ENCODE results near the gene MRTFB.
A peak's percentile ranks its signal among the peaks of the same experiment; 100 is the strongest.

The MRTFB gene

DNA sequence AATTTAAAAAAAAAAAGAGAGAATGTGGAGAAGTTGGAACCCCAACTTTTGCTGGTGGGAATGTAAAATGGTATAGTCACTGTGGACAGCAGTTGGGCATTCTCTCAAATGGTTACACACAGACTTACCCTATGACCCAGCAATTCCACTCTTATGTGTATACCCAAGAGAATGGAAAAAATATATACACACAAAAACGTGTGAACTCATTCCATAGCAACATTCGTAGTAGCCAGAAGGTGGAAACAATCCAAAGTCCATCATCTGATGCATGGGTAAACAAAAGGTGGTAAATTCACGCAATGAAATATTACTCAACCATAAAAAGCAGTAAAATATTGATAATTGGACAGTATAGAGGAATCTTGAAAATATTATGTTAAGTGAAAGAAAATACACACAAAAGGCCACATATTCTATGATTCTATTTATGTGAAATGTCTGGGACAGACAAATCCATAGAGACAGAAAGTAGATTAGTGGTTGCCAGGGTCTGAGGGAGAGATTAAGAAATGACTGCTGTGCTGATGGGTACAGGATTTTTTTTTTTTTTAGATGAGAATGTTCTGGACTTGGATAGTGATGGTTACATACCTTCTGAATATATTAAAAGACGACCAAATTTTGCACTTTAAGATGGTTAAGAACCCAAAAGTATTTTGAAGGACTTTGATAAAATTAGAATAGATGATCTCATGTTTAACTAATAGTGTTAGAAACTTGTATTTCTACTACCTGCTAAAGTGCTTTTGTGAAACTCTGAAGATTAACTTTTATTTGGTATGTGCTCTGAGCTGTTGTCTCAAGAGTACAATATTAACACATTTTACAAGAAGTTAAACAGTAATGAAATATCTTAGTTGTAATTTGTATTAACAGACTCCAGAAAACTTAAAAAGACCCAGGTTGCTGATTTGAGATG is 60.9 kb downstream of the MRTFB start:
- DNase-seq (ENCODE audit: low spot score) = no peak

DNA sequence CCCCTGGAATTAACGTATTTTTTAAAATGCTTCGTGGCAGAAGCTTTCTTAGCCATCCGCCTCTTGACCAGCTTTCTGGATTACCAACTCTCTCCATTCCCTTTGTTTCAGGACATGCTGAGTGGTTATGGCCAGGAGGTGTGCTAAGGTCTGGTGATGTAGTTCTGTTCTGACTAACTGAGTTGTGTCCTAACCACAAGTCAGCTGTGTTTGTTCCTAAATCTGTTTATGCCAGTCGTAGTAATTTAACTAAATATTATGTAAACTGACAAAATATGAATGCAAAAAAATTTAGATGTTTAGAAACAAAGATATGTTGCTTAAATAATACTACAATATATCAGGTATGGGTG is 61.6 kb downstream of the MRTFB start:
- DNase-seq (ENCODE audit: low spot score) = no peak

DNA sequence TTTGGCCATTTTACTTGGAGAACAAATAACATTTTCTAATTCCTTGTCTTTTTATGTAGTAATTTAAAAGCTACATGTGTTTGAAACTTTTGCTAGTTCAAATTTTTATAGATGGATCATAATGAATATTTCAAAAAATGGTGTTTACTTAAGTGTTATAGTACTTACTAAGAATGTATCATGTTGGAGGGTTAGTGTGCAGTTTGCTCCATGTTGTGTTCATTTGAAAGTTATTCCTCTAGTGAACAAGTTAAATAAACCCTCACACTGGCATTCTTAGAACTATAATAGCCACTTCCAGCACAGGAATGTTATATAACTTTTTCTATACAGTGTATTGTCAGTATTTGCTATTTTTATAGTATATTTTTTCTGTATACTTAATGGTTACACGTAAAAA is 62.8 kb downstream of the MRTFB start:
- DNase-seq (ENCODE audit: low spot score) = no peak

DNA sequence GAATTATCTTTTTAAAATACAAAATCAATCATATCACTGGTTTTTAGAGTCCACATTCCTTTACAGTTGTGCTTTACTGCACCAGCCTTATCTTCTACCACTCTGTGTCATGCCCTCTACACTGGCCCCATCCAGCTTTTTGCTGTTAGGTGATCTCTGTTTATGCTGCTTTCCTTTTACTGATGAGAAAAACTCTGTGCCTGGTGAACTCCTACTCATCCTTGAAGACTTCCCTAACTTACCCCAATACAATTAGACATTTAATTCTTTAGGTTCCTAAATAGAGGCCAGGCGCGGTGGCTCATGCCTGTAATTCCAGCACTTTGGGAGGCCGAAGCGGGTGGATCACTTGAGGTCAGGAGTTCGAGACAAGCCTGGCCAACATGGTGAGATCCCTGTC is 64.6 kb downstream of the MRTFB start:
- no peak for DNase-seq (ENCODE audit: low spot score)

DNA sequence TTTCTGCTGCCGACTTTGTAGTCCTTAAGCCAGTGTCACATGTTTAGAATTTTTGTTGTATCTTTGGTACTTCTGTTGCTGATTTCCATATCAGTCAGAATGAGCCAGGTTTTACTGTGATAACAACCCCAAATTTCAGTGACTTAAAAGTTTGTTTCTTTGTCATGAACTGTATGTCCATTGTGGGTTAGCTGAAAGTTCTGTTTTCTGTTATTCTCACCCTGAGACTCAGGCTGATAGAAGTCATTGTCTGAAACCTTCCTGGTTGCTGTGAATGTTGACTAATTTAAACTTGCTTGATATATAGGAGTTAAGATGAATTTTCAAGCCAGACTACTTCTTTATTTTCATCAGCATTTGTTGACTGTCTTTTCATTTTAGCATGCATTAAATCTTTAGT is 68.8 kb downstream of the MRTFB start:
- DNase-seq (ENCODE audit: low spot score) = no peak

DNA sequence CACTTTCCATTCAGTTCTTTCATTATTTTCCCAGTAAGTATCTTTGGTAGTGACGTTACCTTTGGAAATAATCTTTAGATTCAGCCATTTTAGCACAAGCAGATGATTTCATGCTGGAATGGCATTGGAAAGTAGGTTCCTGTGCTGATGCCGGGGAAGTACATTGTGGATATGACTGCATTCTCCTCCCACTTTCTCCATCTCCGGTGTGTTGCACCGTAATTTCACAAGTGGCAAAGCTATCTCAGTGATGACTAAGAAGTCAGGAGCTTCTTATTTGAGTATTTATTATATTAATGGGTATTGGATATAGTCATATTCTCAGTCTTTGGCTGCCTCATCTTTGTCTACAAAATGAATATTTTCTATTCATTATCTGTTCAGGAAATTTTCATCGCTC is 69.8 kb downstream of the MRTFB start:
- no peak for DNase-seq (ENCODE audit: low spot score)

DNA sequence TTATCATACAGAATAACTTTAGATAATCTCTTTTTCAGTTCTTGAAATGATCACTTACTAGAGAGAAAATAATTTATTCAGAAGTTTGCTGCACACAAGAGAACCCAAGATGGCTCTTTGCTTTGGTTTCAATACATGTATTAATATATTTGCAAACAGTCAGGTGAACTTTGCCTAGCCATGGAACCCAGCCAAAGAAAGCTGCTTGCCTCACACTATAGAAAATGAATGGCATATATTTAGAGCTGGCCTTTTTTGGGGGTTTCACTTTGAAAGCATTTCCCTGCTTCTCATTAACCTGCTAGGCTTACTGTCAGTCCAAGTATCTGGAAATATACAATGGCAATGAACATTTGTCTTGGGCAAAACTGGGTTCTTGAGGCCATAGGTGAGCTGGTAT is 75.3 kb downstream of the MRTFB start:
- DNase-seq (ENCODE audit: low spot score) = no peak

DNA sequence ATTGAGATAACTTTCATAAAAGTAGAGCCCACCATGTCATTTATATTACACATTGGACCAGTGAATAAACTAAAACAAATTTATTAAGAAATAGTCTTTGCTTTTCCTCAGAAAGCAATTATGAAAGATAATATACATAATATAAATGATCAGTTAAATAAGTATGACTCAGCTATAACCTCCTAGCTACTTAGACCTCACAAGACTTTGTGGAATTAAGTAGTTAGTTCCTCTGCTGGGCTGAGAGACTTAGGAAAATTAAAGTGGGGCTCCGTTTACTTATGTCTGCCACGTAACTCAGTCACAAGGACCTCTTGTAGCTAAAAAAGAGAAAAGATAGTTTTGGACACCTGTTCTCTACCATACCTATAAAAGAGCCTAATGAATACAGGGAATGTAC is 76.9 kb downstream of the MRTFB start:
- DNase-seq (ENCODE audit: low spot score) = no peak

DNA sequence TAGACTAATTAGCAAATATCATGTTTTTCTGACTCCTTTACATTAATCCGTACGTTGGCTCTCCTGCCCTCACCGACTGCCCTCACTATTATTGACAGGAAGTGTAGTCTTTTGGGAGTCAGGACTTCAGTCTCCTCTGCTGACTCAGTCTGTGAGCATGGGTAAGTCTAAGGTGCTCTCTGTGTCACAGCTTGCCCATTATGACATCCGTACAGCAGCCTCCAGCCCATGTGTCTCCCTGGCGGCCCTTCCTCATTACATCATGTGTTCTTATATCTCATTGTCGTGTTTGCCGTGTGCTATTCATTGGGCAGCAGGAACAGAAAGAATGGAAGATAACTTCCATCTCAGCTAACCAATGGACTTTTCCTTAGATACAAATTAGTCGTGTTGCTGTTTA is 77.5 kb downstream of the MRTFB start:
- DNase-seq (ENCODE audit: low spot score) = no peak

DNA sequence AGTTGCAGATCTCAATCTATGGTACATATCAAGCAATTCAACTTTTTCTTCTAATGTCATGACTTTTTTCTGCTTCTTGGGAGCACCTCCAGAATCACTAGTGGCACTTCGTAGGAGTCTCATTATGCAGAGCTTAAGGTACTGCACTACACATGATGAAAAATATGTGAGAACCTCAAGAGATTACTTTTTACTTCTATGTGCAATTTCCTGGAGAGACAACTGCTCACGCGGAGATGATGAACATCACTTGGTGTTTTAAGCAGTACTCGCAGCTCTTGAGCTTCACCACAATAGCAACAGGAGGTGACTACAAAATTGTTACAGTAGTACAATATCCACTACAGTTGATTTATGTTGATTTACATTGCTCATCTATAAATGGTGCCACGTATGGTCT is 79.7 kb downstream of the MRTFB start:
- DNase-seq (ENCODE audit: low spot score) = no peak

DNA sequence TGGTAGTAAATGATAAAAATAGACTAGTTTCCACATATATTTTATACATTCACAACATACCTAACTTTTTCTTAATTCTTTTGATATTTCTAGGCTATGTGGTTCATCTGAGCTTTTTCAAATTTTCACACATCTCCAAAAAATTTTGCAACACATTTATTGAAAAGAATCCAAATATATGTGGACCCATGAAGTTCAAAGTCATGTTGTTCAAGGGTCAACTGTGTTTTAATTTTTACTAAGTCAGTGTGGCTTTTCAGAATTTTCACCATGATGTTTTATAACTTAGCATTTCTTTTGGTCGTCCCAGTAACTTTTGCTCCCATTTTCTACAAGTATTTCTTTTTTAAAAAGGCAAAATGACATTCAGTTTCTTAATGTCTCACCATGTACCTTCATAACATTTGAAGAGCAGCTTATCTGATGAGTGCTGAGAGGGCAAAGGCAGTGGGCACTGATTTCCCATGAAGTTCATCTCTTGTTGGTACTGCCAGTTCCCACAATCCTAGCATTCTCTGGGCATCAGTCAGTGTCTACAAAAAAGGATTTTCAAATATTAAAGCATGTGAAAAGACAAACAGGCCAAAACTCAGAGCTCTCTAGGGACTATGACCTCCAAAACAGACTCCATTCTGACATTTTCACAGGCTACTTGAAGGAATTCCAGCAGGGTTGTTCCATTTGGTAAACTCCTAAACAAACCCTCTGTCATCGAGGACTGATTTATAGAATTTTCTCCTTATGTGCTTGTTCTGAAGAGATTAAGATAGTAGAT is 80.3 kb downstream of the MRTFB start:
- no peak for DNase-seq (ENCODE audit: low spot score)

DNA sequence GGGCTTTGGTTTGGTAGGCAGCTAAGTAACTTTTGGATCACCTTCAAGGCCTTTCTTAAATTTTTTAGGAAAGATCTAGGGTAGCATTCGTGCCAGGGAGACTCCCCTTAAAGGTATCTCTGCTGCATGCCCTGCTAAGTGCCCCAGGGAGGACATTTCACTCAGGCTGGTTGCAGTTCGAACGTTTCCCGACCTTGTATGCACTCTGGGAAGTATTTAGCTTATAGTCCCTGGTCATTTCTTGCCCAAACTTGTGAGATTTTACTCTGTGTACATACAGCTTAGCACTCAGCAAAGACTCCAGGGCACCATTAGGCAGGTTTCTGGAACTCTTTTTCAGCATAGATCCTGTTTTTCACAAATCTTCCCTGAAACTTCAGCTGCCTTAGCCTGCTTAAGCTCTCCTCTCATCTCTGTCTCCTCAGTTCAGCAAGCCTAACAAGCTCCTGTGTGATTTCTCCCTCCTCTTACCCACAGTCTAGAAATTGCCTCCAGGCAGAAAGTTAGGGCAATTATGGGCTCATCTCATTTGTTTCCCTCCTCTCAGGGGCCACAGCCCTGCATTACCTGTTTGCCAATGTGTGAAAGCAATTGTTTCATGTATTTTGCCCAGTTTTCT is 84.6 kb downstream of the MRTFB start:
- DNase-seq (ENCODE audit: low spot score) = no peak

DNA sequence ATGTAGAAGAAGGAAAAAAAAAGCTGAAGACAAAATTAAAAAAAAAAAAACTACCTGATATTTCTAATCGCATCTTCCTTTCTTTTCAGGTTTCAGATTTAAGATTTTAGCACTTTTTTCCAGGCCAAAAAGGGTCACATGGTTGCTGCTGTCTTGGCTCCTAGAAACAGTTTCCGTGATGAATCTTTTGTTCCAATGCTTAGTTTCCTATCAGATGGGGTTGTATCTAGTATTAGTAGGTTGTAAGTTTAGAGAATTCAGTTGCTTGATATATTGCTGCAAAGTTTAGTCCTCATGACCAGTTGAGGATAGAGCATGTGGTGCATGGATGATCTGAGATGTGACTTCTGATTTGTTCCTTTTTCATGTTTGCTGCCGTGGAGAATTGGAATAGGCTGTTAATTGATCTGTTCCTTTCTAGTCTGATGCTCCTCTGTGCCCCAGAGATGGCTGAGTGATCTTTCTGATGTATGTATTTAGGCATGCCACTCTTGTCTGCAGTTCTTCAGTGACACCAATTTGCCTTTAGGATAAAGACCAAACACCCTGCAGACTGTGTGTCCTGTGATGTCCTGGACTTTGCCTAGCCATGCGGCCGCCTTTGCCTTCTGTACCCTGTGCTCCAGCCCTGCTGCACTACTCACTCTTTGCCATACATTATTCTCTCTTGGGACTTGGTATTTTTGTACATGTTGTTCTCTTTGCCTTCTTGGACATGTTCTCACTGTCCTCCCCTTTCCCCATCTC is 94.0 kb downstream of the MRTFB start:
- DNase-seq (ENCODE audit: low spot score) = no peak

DNA sequence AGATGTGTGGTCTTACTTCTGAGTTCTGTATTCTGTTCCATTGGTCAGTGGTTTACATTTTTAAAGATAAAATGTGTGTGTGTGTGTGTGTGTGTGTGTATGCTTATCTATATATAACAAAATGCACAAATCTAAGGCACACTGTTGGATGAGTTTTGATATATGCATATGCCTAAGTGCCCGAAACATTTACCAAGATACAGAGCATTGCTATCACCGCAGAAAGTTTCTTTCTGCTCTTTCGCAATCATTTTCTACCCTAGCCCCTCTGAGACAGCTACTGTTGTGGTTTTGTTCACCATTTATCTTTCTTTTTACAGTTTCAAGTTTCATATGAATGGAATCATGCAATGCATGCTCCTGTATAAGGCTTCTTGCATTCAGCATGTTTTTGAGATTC is 97.0 kb downstream of the MRTFB start:
- no peak for DNase-seq (ENCODE audit: low spot score)

DNA sequence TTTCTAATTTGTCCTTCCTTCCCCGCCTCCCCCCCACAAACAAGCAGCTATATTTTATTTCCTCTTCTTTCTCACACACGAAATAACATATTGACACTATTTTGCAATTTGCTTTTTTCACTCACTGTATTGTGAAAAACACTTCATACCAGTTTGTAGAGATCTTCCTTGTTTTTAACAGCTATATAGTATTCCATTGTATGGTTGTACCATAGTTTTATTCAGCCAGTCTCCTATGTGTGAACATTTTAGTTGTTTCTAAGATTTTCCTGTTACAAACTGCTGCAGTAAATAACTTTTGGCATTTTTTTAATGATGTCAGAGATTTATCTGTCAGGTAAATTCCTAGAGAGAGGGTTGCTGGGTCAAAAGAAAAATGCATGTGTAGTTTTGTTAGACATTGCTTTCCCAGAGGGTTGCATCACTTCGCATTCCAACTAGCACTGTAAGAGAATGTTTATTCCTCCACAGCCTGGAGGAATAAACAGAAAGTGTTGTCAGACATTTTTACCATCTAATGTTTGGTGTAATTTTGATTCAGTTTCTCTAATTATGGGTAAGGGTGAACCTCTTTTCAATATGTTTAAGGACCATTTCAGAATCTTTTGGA is 101.2 kb downstream of the MRTFB start:
- no peak for DNase-seq (ENCODE audit: low spot score)

DNA sequence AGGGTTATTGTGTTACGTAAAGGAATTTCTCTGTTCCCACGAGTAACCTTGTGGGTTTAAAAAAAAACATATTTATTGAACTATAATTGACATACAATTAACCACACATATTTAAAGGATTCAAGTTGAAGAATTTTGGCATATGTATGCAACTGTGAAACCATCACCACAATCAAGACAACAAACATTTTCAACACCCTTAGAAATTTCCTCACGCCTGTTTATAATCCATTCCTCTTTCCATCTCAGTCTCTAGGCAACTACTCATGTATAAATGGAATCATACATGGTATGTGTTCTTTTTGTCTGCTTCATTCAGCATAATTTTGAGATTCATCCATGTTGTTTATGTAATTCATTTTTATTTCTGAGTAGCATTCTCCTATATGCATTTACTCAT is 104.0 kb downstream of the MRTFB start:
- DNase-seq (ENCODE audit: low spot score) = no peak

DNA sequence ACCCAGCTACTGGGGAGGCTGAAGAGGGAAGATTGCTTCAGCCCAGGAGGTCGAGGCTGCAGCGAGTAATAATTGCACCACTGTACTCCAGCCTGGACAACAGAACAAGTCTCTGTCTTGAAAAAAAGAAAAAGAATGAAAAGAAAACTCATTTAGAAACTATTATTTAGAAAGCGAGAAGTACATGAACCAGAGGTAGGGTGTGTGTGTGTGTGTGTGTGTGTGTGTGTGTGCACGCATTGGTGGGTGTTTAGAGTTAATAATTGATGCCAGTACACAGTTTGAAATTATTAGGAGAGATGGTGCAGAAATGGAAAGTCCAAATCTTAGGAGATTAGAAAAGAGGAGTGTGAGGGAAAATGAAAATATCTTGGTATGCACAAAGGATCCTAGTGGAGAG is 106.6 kb downstream of the MRTFB start:
- DNase-seq (ENCODE audit: low spot score) = no peak

DNA sequence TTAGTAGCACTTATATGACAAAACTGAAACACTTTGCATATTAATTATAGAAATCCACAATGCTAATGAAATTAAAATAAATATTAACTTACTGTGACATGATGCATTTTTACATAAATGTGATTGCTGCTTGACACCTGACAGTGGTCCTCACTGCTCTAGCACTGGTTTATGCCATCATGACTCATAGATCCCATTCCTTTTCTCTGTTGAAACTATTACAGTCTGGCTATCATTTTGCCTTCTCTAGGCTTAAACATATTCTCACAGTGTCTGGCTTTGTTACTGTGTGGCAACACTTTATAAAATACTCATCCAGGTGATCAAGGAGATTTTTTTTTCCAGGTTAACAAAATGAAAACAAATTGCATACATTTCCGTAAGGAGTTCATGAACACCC is 108.0 kb downstream of the MRTFB start:
- no peak for DNase-seq (ENCODE audit: low spot score)

DNA sequence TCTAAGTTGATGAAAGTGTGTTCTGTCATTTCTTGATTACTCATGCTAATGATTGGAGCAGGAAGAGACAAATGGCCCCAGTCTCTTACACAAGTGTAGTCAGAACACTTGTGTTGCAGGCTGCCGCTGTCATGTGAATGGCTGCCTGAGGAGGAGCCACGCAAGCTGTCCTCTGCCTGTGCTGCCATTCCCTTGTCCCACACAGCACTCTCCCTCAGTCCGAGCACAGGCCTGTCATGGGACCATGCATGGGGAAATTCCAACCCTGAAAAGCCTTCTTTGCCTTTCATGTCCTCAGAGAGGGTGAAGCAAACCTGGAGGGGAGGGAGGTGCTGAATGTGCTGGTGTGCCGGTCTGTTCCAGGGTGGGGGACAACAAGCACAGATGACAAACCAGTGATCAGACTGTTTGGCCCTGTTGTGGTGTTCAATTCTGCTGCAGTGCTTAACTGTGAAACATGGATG is 109.4 kb downstream of the MRTFB start:
- peak; percentile 29 for DNase-seq (ENCODE audit: low spot score)

DNA sequence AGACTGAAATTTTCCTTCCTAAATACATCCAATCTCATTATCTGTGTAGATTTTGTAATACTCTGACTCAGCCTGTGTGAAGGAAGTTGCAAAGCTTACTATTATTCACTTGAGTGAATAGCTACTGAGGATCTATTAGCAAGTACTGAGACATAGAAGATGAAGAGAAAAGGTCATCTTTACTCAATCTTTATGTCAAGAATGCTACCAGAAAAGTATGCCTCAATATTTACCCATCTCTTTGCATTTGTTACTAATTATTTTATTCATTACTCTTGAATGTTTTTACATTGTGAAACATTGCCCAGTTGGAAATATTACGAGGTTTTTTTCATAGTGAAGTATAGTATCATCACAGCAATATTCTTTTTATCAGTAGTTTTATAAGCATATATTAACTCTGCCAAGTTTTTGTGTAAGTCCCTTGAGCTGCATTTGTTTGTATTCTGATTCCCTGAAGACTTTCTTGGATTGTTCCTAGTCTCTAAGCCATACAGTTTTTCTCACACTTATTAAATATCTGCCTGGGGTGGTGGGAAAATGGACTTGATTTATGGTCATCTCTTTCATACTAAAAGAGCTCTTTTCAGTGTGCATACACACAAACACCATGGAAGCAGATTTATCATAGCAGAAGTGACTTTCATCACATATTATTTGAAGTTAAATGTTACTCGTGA is 110.4 kb downstream of the MRTFB start:
- DNase-seq (ENCODE audit: low spot score) = no peak

DNA sequence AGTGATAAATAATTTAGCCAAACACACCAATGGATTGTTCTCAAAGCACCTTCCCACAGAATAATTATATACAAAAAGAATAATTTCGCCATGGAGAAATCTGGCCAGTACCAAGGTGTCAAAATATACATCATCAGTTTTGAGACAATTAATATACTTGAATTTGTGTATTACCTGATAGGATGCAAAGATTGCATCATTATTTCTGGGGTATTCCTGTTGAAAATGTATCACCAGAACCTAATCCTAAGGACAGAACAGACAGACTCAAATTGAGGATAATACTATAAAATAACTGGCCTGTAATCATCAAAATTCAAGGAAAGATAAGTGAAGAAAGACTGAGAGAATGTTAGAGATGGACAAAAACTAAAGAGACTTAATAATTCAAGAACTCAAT is 111.9 kb downstream of the MRTFB start:
- no peak for DNase-seq (ENCODE audit: low spot score)
